HepG2 (cell line): ENCODE data around the gene UGP2. TPM values are rescaled to one million over a fixed set of nuclear protein-coding genes. Genes with fewer than 3 reads are reported as not detected.

ENCODE experiments used
- ATAC-seq: fragments of 200-7000 bp; cut with Tn5 transposase; 3 replicates; pipeline ENCODE4 v1.9.1; 2020; ENCODE audit warnings: mild to moderate bottlenecking, moderate library complexity
- BruUV-seq: library from RNA; stranded (reverse); fragments of 400-500 nt; replicated peaks from 2 replicates; lab custom pipeline; 2021; lab: Mats Ljungman, UMichigan
- CTCF ChIA-PET: fragments of 300-600 bp; formaldehyde crosslinking; extraction: SDS; loops from one replicate; lab custom pipeline; 2021; ENCODE audit warnings: low total read pairs, inconsistent platforms, low intra/inter-chr PET ratio; lab: Yijun Ruan, JAX
- POLR2A ChIA-PET: fragments of 350-600 bp; sonication (Branson Sonifier 250); formaldehyde crosslinking; loops from one replicate; lab custom pipeline; 2020; ENCODE audit warnings: antibody characterized with exemption, inconsistent platforms; lab: Yijun Ruan, JAX
- DNase-seq: peaks from one replicate; pipeline ENCODE4 v3.0.0-alpha.2; 2015; ENCODE audit warnings: low spot score
- FAIRE-seq: peaks from 3 replicates; lab custom pipeline; 2011; peaks lifted over from hg19 to GRCh38; lab: Jason Lieb, UNC
- H2AFZ ChIP-seq: one replicate; pipeline ENCODE4 v1.6.1; 2011; ENCODE audit warnings: low read length, inconsistent platforms
- H3K27ac ChIP-seq: fragments of 300-600 bp; 3 replicates; pipeline ENCODE4 v1.8.0; 2011; ENCODE audit warnings: mixed run types, mild to moderate bottlenecking, mixed read lengths, low read length, inconsistent platforms; ENCODE audit not compliant: insufficient read depth; ENCODE audit errors: extremely low read length
- H3K27me3 ChIP-seq, 2 experiments: fragments of 200-600 bp in 1 of 2; 2 replicates in 1 of 2; 3 replicates in 1 of 2; pipeline versions ENCODE4 v1.6.0 to v1.8.0; 2011; ENCODE audit warnings: low read length in 2 of 2, mild to moderate bottlenecking in 2 of 2, moderate library complexity in 2 of 2, inconsistent platforms in 1 of 2; ENCODE audit not compliant: insufficient read depth in 2 of 2, control insufficient read depth in 1 of 2
- H3K36me3 ChIP-seq, 2 experiments: fragments of 200-600 bp in 1 of 2; replicated peaks in 1 of 2; 2 replicates in 1 of 2; 3 replicates in 1 of 2; pipeline versions ENCODE4 v1.5.1 to v1.8.0; 2011; ENCODE audit warnings: low read length in 2 of 2, inconsistent platforms in 1 of 2; ENCODE audit not compliant: insufficient read depth in 2 of 2, control insufficient read depth in 1 of 2
- H3K4me1 ChIP-seq: 2 replicates; pipeline ENCODE4 v1.5.1; 2012; ENCODE audit warnings: low read length, inconsistent platforms; ENCODE audit not compliant: insufficient read depth
- H3K4me2 ChIP-seq: 2 replicates; pipeline ENCODE4 v1.6.0; 2011; ENCODE audit warnings: low read depth, low read length, inconsistent platforms
- H3K4me3 ChIP-seq, 3 experiments: fragments of 200-600 bp in 1 of 3; sonication (generic), shearing (Covaris generic) in 1 of 3; replicated peaks in 1 of 3; 2 replicates each; pipeline ENCODE4 v1.5.1; 2011 to 2016; ENCODE audit warnings: low read length in 3 of 3, inconsistent platforms in 2 of 3, low read depth in 2 of 3, mild to moderate bottlenecking in 2 of 3, control low read depth in 1 of 3, mixed read lengths in 1 of 3; ENCODE audit not compliant: insufficient read depth in 1 of 3
- H3K79me2 ChIP-seq: one replicate; pipeline ENCODE4 v1.6.1; 2011; ENCODE audit warnings: low read length, inconsistent platforms; ENCODE audit not compliant: insufficient read depth
- H3K9ac ChIP-seq: 2 replicates; pipeline ENCODE4 v1.6.0; 2011; ENCODE audit warnings: mild to moderate bottlenecking, low read depth, low read length, inconsistent platforms; ENCODE audit not compliant: insufficient read depth
- H3K9me3 ChIP-seq: 2 replicates; pipeline ENCODE4 v1.5.1; 2012; ENCODE audit warnings: mild to moderate bottlenecking, low read length
- H4K20me1 ChIP-seq: 2 replicates; pipeline ENCODE4 v1.6.0; 2011; ENCODE audit warnings: inconsistent platforms, mild to moderate bottlenecking, low read length, moderate library complexity; ENCODE audit not compliant: insufficient read depth
- ARNT2 ChIP-seq: sonication (generic); formaldehyde crosslinking; IDR thresholded peaks from 2 replicates; pipeline ENCODE4 v1.8.0; 2022; ENCODE audit warnings: mild to moderate bottlenecking, low read depth, missing genetic modification reagents, moderate library complexity
- BATF2 ChIP-seq: sonication (generic); formaldehyde crosslinking; IDR thresholded peaks from 2 replicates; pipeline ENCODE4 v1.8.0; 2022; ENCODE audit warnings: mild to moderate bottlenecking, missing genetic modification reagents, moderate library complexity
- FOXJ3 ChIP-seq: sonication (generic); formaldehyde crosslinking; IDR thresholded peaks from 2 replicates; pipeline ENCODE4 v1.4.0; 2020; ENCODE audit warnings: missing genetic modification reagents, mild to moderate bottlenecking, borderline replicate concordance
- HOXA9 ChIP-seq: sonication (generic); formaldehyde crosslinking; IDR thresholded peaks from 2 replicates; pipeline ENCODE4 v1.8.1; 2022; ENCODE audit warnings: missing genetic modification reagents, mild to moderate bottlenecking, moderate library complexity, borderline replicate concordance
- KLF9 ChIP-seq: IDR thresholded peaks from 2 replicates; pipeline ENCODE4 v1.6.1; 2016; ENCODE audit warnings: low read depth
- NBN ChIP-seq: fragments of 450-650 bp; conservative IDR thresholded peaks from 2 replicates; pipeline ENCODE4 v1.6.1; 2017
- NR2F2 ChIP-seq: IDR thresholded peaks from 2 replicates; pipeline ENCODE4 v1.6.1; 2012; ENCODE audit warnings: low read depth, inconsistent platforms, borderline replicate concordance
- PAXIP1 ChIP-seq: sonication (generic); formaldehyde crosslinking; conservative IDR thresholded peaks from 2 replicates; pipeline ENCODE4 v1.4.0; 2020; ENCODE audit warnings: mild to moderate bottlenecking, missing genetic modification reagents, moderate library complexity
- POLR2A ChIP-seq, 2 experiments: IDR thresholded peaks; 2 replicates each; pipeline ENCODE4 v1.6.1; 2011; ENCODE audit warnings: low read depth in 2 of 2, low read length in 2 of 2, mild to moderate bottlenecking in 1 of 2, moderate library complexity in 1 of 2; ENCODE audit not compliant: insufficient read depth in 1 of 2
- SPEN ChIP-seq: sonication (generic); formaldehyde crosslinking; IDR thresholded peaks from 2 replicates; pipeline ENCODE4 v1.5.1; 2020; ENCODE audit warnings: low read depth, mild to moderate bottlenecking, missing genetic modification reagents
- SYNCRIP ChIP-seq: fragments of 200-400 bp; formaldehyde crosslinking; IDR thresholded peaks from 2 replicates; pipeline ENCODE4 v1.6.1; 2018; ENCODE audit warnings: mild to moderate bottlenecking, low read depth, low read length; ENCODE audit not compliant: insufficient read depth
- XRCC5 ChIP-seq: fragments of 200-400 bp; formaldehyde crosslinking; optimal IDR thresholded peaks from 2 replicates; pipeline ENCODE3; 2017; ENCODE audit warnings: mild to moderate bottlenecking, low read length
- ZBTB44 ChIP-seq: sonication (generic); formaldehyde crosslinking; IDR thresholded peaks from 2 replicates; pipeline ENCODE4 v1.4.0; 2020; ENCODE audit warnings: missing genetic modification reagents
- ZFYVE20 ChIP-seq: sonication (generic); formaldehyde crosslinking; IDR thresholded peaks from 2 replicates; pipeline ENCODE4 v1.8.0; 2023; ENCODE audit warnings: low read depth, mild to moderate bottlenecking, moderate library complexity, missing genetic modification reagents, borderline replicate concordance
- ZNF232 ChIP-seq: sonication (generic); formaldehyde crosslinking; IDR thresholded peaks from 2 replicates; pipeline ENCODE4 v1.4.0; 2020; ENCODE audit warnings: missing genetic modification reagents, borderline replicate concordance
- ZNF382 ChIP-seq: sonication (generic); formaldehyde crosslinking; IDR thresholded peaks from 2 replicates; pipeline ENCODE4 v1.5.0; 2020; ENCODE audit warnings: missing genetic modification reagents, mild to moderate bottlenecking, borderline replicate concordance
- ZNF570 ChIP-seq: sonication (generic); formaldehyde crosslinking; IDR thresholded peaks from 2 replicates; pipeline ENCODE4 v1.4.0; 2020; ENCODE audit warnings: mild to moderate bottlenecking, missing genetic modification reagents, borderline replicate concordance
- WGBS: methylation state at CpG from one replicate; pipeline ENCODE4 v1.1.6; 2017; ENCODE audit warnings: low lambda C conversion rate; 5-methylcytosine and 5-hydroxymethylcytosine counted together
- in situ Hi-C: cut with HindIII; loops from 2 replicates; pipeline ENCODE4 v1.10.0; 2017; ENCODE audit warnings: low pct_unique_long_range_greater_than_20kb; ENCODE audit not compliant: extremely low pct_ligation_motif_present
- intact Hi-C: fragments of 100-400 bp; cut with micrococcal nuclease; formaldehyde crosslinking; loops from one replicate; pipeline ENCODE4 v1.10.0; 2022; ENCODE audit not compliant: unreplicated experiment
- polyA plus RNA-seq, 8 experiments: library from polyadenylated mRNA; depleted of rRNA in 3 of 8; stranded (reverse) in 7 of 8; unstranded in 1 of 8; fragments of >200 nt; fragmentation: Illumina TruSeq in 4 of 8; extraction: Trizol in 4 of 8; gene quantifications; 2 replicates each; pipeline versions ENCODE4 v1.2.1 to v1.2.3, GENCODE V29; 2011 to 2016; ENCODE audit warnings: low read depth in 4 of 8, missing spikeins in 1 of 8, mixed read lengths in 1 of 8; ENCODE audit not compliant: insufficient read depth in 1 of 8
- total RNA-seq, 5 experiments: library from RNA; depleted of rRNA; stranded (reverse); fragments of >200 nt; fragmentation: Illumina TruSeq; extraction: Trizol; gene quantifications; 2 replicates each; pipeline ENCODE4 v1.2.3, GENCODE V29; 2016; ENCODE audit warnings: low read depth in 1 of 5

Gene UGP2
- total and polyA plus RNA-seq, 2 of the 13 experiments (the other 11 are each of a cell fraction or from before 2014, with no cell fraction given) = 96.0 to 134 TPM

- no peaks in the 10 kb centered on the region for H3K4me1 ChIP-seq
- H3K4me2 ChIP-seq = no peak overlapping the region
- no peaks in the 10 kb centered on the region for H3K27me3 ChIP-seq
- H3K79me2 ChIP-seq = peaks cover 3% of the 10 kb centered on the region
- H3K4me3 ChIP-seq = no peak overlapping the region
- ChIA-PET POLR2A (no interaction called here), CTCF (no interaction called here)
- FAIRE-seq = no peak
- H2AFZ ChIP-seq = no peak overlapping the region
- H3K36me3 ChIP-seq = peaks cover 16 to 54% of the 10 kb centered on the region in 2 experiments
- ATAC-seq = no peak
- no peaks in the 10 kb centered on the region for H3K9me3 ChIP-seq
- intact Hi-C loops (no loop called here), in situ Hi-C loops (no loop called here)
- 96% methylated on average over 7 of the region's 7 CpGs for WGBS
- no peak for DNase-seq
- no peak overlapping the region for H3K27ac ChIP-seq
- TF ChIP-seq NR2F2 (no peak), ZNF382 (CRISPR knock-in tag) (no peak), ZBTB44 (no peak), SPEN (no peak), NBN (no peak), ZNF232 (CRISPR knock-in tag) (no peak), ZFYVE20 (CRISPR knock-in tag) (no peak), BATF2 (CRISPR knock-in tag) (no peak), HOXA9 (CRISPR knock-in tag) (no peak), FOXJ3 (no peak), KLF9 (CRISPR knock-in tag) (no peak), ZNF570 (no peak), POLR2A (IDR thresholded peaks at IDR 0.05; ENCODE audit: insufficient read depth in 1 of 2, low read depth in 2 of 2, low read length in 2 of 2) (no peak), PAXIP1 (CRISPR knock-in tag) (no peak), XRCC5 (no peak), SYNCRIP (no peak), ARNT2 (CRISPR knock-in tag) (no peak)
- BruUV-seq = no TSS peak
- peaks cover 2% of the 10 kb centered on the region; the same call in 1 of the 2 replicates for H4K20me1 ChIP-seq
- H3K9ac ChIP-seq = no peak overlapping the region
Observed at GRCh38 chr2:63926815-63927214, 85.1 kb downstream of the UGP2 start.
